GM19099 (cell line): ENCODE measurements around the gene LRCOL1.

ENCODE experiments used
- POLR2A ChIP-seq: IDR thresholded peaks from 3 replicates; pipeline ENCODE4 v1.6.1; 2011; ENCODE audit warnings: low read depth; ENCODE audit not compliant: insufficient read length; ENCODE audit errors: extremely low read depth

The LRCOL1 gene

DNA sequence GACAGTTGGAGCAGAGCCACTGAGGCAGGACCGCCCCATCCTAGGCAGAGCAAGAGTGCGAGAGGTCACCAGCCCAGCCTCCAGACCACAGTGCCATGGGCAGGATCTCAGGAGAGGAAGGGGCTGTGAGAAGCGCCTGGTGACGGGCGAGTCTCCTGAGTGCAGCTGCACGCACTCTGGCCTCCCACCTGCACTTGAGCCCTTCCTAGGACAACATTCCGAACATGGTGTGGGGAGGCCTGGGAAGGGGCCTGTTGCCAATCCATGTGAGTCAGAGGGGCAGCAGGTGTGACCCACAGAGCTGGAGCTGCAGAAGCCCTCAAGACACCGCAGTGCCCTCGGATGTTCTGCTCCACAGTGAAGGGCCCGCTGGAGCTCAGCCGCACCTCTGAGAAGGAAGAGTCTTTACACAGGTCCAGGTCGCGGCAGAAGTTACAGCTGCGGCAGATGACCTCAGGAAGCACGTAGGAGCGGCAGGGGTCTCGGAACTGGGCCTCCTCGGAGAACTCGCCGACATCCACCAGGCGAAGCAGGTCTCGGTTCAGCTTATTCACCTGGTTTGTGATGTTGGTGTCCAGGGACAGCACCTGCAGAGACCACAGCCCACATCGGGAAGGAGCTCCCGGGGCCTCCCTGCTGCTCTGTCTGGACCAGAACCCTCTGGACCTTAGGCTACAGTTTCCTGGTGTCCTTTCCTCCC is 15.5 kb upstream of the LRCOL1 start:
- TF ChIP-seq POLR2A = no peak

GRCh38 chr12:132624910-132625630 is 14.7 kb upstream of the LRCOL1 start:
- no peak for TF ChIP-seq POLR2A

DNA sequence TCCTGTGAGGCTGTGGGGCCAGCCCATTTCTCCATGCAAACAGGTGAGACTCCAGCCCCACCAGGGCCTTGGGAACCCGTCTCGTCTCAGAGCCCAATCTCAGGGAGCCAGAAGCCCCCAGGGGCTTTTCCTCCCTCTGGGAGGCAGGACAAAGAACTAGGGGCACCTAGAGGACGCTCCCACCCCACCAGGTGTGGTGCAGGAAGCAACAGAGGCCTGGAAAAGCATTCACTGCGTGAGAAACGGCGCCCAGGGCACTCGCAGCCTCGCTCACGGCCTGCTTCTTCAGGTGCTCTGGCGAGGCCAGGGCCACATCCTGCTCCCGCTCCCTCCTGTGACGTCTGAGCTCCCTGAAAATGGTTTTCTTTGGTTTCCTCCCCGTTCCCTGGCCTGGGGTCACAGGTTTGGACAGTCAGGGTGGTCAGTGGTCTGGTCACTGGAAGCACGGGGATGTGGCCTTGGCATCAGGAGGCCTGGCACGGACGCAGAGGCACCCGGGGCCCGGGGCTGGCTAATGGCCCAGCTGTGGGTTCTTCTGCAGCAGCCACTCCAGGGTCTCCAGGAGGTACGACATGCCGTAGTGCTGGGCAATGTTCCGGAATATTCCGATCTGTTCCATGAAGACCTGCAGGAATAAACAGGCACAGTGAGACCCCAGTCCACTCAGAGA is 13.9 kb upstream of the LRCOL1 start:
- TF ChIP-seq POLR2A = no peak

DNA sequence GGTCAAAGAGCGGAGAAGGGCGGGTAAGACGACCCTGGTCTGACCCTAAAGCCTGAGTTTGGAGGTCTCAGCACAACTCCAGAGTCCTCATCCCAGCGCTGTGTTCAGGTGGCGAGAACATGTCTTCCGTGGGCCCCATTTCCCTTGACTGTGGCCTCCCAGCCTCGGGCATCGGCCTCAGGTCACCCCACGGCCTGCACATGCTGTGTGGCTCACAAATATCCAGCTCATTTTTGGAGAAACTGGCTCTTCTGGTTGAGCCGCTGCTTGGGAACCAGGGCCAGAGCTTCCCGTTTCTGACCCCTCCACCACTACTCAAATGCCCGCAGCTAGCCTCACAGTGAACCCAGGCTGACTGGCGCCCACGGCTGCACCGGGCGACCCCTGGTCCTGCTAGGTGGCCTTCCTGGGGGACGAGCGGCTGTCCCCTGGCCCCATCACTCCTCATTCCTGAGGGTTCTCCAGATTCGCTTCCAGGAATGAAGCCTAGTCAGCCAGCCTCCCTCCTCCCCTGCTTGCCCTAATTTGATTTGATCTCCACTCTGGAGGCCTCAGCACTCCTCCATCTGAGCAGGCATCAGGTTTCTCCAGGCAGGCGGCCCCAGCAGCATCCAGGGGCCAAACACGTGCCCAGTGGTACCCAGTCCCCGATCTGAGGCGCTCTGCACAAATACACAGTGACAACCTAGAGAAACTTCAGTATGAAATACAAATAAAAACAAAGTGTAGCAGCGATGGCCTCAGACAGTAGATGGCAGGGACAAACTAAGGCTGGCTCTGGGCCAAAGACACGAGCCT is 12.9 kb upstream of the LRCOL1 start:
- no peak for TF ChIP-seq POLR2A

DNA sequence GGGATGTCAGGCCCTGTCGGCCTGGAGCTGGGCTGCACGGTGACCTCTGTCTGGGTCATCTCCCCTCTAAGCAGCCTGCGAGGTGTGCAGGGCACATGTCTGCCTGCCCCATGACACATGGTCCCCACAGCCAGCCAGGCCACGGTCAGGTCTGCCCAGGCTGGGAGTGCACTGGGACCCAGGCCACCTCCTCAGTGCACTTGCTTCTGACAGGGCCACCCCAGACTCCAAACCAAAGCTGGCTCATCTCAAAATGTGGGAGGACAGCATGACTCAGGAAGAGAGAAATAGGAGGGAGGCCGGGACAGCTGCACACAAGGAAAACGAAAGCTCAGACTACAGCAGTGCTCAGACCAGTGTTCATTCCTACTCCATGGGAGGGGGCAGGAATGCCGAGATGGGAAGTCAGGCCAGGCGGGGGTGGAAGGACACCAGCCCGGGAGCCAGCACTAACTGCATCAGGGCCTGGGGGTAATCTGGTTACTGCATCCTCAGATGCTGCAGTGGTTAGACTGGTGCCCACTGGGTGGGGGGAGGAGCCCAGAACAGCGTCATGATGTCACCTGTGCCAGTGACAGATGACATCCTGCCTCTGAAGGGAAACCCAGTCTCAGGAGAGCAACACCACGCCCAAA is 12.2 kb upstream of the LRCOL1 start:
- no peak for TF ChIP-seq POLR2A

DNA sequence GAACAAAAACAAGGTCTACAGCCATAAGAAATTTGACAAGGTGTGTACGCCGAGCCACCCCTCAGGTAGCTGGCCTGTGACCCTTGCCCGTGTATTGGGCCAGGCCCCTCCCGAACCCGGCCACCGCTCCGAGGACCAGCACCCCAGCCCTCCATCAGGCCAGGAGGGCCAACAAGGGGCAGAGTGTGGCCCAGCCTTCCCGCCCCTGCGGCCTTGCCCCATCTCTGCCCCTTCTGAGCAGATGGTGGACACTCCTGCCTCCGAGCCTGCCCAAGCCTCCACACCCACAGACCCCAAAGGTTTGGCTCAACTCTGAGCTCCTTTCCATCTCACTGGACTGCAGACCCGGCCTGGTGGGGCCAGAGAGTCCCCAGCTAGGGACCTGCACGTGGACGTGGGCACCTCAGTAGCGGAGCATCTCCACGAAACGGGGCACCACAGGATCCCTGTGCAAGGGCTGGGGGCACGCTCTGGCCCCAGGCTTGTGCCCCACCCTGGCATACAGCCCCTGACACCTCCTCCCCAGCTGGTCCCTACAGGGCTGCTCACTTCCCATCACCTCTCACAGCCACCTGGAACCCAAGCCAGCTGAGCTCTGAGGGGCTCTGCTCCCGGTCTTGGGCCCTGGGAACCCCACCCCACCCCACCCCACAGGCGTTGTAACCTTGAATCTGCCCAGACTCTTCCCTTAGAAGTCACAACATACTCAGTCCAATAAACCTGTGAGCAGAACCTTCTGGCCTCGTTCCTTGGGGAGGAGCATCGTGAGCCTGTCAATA is 11.5 kb upstream of the LRCOL1 start:
- TF ChIP-seq POLR2A = no peak

- TF ChIP-seq POLR2A = no peak
These were observed 10.7 kb upstream of the LRCOL1 start for GRCh38 chr12:132620899-132621656.

DNA sequence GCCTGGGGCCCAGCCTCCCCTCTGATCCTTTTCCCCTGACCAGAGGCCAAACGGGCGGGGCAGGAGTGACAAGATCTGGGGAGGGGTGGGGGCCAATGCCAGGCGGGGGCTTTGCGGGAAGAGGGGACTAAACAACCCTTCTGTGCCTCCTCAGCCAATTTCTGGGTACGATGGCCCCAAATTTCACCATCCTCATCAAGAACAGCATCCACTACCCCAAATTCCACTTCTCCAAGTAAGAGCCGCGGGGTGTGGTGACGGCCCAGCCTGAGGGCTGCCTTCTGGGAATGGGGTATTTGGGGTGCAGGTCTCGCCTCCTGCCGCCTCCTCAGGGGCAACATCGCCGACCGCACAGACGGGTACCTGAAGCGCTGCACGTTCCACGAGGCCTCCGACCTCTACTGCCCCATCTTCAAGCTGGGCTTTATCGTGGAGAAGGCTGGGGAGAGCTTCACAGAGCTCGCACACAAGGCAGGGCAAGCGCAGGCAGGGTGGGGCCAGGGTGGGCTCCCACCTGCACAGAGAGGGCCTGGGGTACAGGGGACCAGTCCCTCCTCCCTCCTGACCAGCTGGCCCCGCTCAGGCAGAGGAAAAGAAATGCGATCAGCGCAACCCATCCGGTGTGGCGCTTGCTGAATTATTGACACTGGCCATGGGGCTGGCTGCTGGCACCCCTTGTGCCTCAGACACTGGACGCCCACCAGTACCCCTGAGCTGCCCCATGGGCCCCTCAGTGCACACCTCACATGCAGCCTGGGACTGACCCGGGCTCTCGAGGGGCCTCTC is 9.9 kb upstream of the LRCOL1 start:
- TF ChIP-seq POLR2A = no peak

- TF ChIP-seq POLR2A = no peak
These were observed 9.2 kb upstream of the LRCOL1 start for GRCh38 chr12:132619386-132620112.

- no peak for TF ChIP-seq POLR2A
These were observed 8.6 kb upstream of the LRCOL1 start for GRCh38 chr12:132619071-132619385.

- TF ChIP-seq POLR2A = no peak
These were observed 8.3 kb upstream of the LRCOL1 start, which contains the start of gene P2RX2 for GRCh38 chr12:132618683-132619043. Gene P2RX2, plus strand, starts transcription at chr12:132618776. Its CDS starts 41 bp downstream, at chr12:132618817.
